ENCODE measurements around the gene MMD2. TPM values are rescaled to one million over a fixed set of nuclear protein-coding genes. Genes with fewer than 3 reads are reported as not detected.

MMD2 gene
- total RNA-seq, 1 experiment from 2014 or later: not detected

DNA sequence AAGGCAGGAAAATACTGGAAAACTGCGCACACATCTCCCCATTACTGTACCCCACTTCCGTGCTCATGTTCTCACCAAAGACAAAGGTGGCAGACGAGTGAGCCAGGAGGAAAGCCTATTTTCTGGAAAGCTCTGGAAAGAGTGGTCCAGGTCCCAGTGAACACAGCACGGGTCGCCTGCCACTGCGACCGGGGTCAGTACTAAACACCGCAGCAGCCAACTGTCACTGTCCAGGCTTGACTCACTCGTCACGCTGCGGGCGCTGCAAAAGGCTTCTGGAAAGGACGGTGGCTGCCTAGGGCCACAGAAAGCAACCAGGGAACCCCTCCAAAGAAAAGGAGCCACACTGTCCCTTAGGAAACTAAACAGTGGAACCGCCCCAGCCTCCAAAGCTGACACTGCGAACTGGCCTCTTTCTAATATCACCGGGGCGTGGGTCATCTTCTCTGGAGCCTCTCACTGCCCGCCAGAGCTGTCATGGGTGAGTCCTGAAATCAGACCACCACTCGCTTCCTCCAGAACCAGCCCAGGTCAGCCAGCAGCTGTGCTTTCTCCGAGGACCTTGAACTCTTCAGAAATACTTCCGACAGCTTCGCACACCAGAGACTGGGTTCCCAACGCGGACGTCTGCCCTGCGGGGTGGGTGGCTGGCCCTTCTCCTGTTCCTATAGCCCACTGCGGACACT is 79.4 kb downstream of the MMD2 start:
- Histone ChIP-seq H3K27me3 (replicated peaks; ENCODE audit: control insufficient read depth, insufficient read depth, low read length) (no peaks in the 10 kb centered on the region), H3K4me1 (peaks cover 7% of the 10 kb centered on the region; the same call in 1 of the 2 replicates), H3K36me3 (ENCODE audit: control insufficient read depth, insufficient read depth, low read length) (no peaks in the 10 kb centered on the region), H3K9me3 (no peaks in the 10 kb centered on the region), H3K4me3 (ENCODE audit: low read depth, low read length) (no peak overlapping the region)
- no TSS peak for BruUV-seq (replicated peaks)
- TF ChIP-seq, protein P1, sequence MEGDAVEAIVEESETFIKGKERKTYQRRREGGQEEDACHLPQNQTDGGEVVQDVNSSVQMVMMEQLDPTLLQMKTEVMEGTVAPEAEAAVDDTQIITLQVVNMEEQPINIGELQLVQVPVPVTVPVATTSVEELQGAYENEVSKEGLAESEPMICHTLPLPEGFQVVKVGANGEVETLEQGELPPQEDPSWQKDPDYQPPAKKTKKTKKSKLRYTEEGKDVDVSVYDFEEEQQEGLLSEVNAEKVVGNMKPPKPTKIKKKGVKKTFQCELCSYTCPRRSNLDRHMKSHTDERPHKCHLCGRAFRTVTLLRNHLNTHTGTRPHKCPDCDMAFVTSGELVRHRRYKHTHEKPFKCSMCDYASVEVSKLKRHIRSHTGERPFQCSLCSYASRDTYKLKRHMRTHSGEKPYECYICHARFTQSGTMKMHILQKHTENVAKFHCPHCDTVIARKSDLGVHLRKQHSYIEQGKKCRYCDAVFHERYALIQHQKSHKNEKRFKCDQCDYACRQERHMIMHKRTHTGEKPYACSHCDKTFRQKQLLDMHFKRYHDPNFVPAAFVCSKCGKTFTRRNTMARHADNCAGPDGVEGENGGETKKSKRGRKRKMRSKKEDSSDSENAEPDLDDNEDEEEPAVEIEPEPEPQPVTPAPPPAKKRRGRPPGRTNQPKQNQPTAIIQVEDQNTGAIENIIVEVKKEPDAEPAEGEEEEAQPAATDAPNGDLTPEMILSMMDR (IDR thresholded peaks at IDR 0.05; ENCODE audit: insufficient read depth in 1 of 2, low read depth in 1 of 2, low read length in 1 of 2, severe bottlenecking in 1 of 2, unreplicated experiment in 1 of 2): no peak
- Mint-ChIP-seq H3K4me3 (ENCODE audit: unreplicated experiment) (no peak overlapping the region), H3K4me1 (ENCODE audit: low read depth, unreplicated experiment) (no peaks in the 10 kb centered on the region), H3K9me3 (ENCODE audit: unreplicated experiment) (no peaks in the 10 kb centered on the region), H3K36me3 (ENCODE audit: insufficient read depth, unreplicated experiment) (no peaks in the 10 kb centered on the region), H3K27ac (ENCODE audit: unreplicated experiment) (no peak overlapping the region), H3K27me3 (ENCODE audit: insufficient read depth, unreplicated experiment) (no peaks in the 10 kb centered on the region)
- ChIA-PET POLR2A (no interaction called here), CTCF (no interaction called here)
- no peak for DNase-seq
- intact Hi-C loops (cut with micrococcal nuclease; ENCODE audit: unreplicated experiment): no loop called here

DNA sequence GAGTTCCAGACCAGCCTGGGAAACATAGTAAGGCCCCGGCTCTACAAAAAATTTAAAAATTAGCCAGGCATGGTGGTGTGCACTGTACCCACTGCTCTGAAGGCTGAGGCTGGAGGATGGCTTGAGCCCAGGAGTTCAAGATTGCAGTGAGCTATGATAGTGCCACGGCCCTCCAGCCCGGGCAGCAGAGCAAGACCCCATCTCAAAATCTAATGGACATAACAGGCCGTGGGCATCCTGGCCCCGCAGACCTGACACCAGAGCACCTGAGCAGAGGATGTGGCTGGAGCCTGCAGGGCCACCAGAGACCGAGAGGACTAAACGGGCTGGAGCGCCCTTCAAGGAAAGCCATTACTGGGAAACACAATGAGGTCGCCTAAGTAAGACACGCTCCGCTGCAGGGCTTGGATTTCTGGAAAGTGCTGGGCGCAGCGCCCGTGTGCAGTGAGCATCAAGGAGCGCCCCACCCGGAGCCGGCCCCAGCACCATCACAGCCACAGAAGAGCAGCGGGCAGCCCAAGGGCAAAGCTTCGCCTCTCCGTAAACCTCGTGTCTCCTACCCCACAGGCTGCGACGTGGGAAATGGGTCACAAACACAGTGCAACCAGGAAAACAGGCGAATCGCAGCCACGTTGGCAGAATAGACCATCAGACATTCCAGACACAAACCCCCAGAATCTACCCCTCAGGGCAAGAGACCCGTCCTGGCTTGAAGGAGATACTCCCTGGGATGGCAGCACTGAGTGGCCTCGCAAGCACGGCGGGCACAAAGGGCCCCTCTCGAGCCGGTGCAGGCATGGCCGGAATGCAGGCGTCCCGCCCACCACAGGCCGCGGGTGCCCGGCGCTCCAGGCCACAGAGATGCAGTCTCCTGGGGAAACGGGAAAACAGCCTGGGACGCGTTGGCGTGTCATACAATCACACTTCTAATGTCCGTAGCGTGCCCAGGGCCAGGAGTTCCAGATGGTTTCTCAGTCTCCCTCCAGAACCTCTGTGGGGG is 80.4 kb downstream of the MMD2 start:
- no TSS peak for BruUV-seq (replicated peaks)
- no peaks in the 10 kb centered on the region for H3K36me3 Mint-ChIP-seq (ENCODE audit: insufficient read depth, unreplicated experiment)
- Histone ChIP-seq H3K9me3 (no peaks in the 10 kb centered on the region), H3K4me3 (ENCODE audit: low read depth, low read length) (no peak overlapping the region), H3K4me1 (peaks cover 7% of the 10 kb centered on the region; the same call in 1 of the 2 replicates), H3K27me3 (replicated peaks; ENCODE audit: control insufficient read depth, insufficient read depth, low read length) (no peaks in the 10 kb centered on the region), H3K36me3 (ENCODE audit: control insufficient read depth, insufficient read depth, low read length) (no peaks in the 10 kb centered on the region)
- intact Hi-C loops (cut with micrococcal nuclease; ENCODE audit: unreplicated experiment): no loop called here
- CTCF ChIA-PET: no interaction called here
- no peaks in the 10 kb centered on the region for H3K9me3 Mint-ChIP-seq (ENCODE audit: unreplicated experiment)
- TF ChIP-seq, protein P1 (IDR thresholded peaks at IDR 0.05; ENCODE audit: insufficient read depth in 1 of 2, low read depth in 1 of 2, low read length in 1 of 2, severe bottlenecking in 1 of 2, unreplicated experiment in 1 of 2): no peak
- H3K4me3 Mint-ChIP-seq (ENCODE audit: unreplicated experiment): no peak overlapping the region
- no peaks in the 10 kb centered on the region for H3K27me3 Mint-ChIP-seq (ENCODE audit: insufficient read depth, unreplicated experiment)
- POLR2A ChIA-PET: no interaction called here
- no peak for DNase-seq
- H3K27ac Mint-ChIP-seq (ENCODE audit: unreplicated experiment): no peak overlapping the region
- H3K4me1 Mint-ChIP-seq (ENCODE audit: low read depth, unreplicated experiment): no peaks in the 10 kb centered on the region

DNA sequence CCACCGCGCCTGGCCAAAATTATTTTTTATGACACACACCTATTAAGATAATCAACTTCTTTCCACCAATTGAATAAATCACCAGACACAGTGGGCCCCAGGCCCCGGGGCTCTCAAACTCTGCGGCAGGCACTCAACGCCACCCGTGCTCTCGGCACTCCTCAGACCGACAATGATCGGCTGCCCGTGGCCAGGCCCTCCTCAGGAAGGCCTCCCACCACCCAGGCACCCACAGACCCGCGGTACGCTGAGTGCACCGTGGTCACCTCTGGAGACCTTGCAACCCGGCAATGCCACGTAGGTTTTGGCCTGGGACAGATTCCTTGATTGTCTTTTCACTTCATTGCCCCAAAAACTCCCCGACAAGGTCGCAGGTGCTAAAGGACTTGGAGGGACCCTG is 82.4 kb downstream of the MMD2 start:
- no TSS peak for BruUV-seq (replicated peaks)
- no peaks in the 10 kb centered on the region for H3K9me3 ChIP-seq
- no peak overlapping the region for H3K27ac Mint-ChIP-seq (ENCODE audit: unreplicated experiment)
- no peaks in the 10 kb centered on the region for H3K4me1 ChIP-seq
- ChIA-PET CTCF (no interaction called here), POLR2A (no interaction called here)
- no peak overlapping the region for H3K4me3 Mint-ChIP-seq (ENCODE audit: unreplicated experiment)
- H3K9me3 Mint-ChIP-seq (ENCODE audit: unreplicated experiment): no peaks in the 10 kb centered on the region
- H3K4me1 Mint-ChIP-seq (ENCODE audit: low read depth, unreplicated experiment): no peaks in the 10 kb centered on the region
- no peaks in the 10 kb centered on the region for H3K27me3 Mint-ChIP-seq (ENCODE audit: insufficient read depth, unreplicated experiment)
- intact Hi-C loops (cut with micrococcal nuclease; ENCODE audit: unreplicated experiment): no loop called here
- no peaks in the 10 kb centered on the region for H3K36me3 ChIP-seq (ENCODE audit: control insufficient read depth, insufficient read depth, low read length)
- H3K27me3 ChIP-seq (replicated peaks; ENCODE audit: control insufficient read depth, insufficient read depth, low read length): no peaks in the 10 kb centered on the region
- DNase-seq: no peak
- H3K36me3 Mint-ChIP-seq (ENCODE audit: insufficient read depth, unreplicated experiment): no peaks in the 10 kb centered on the region
- TF ChIP-seq, protein P1 (IDR thresholded peaks at IDR 0.05; ENCODE audit: insufficient read depth in 1 of 2, low read depth in 1 of 2, low read length in 1 of 2, severe bottlenecking in 1 of 2, unreplicated experiment in 1 of 2): no peak
- no peak overlapping the region for H3K4me3 ChIP-seq (ENCODE audit: low read depth, low read length)

All from Caco-2 (cell line).